SH-SY5Y (cell line): ENCODE measurements around the gene RNF168.

Source experiments
- GATA2 ChIP-seq: IDR thresholded peaks from 2 replicates; pipeline ENCODE4 v1.6.1; 2011; ENCODE audit warnings: mild to moderate bottlenecking, low read depth, low read length
- GATA3 ChIP-seq: IDR thresholded peaks from 2 replicates; pipeline ENCODE4 v1.6.1; 2011; ENCODE audit warnings: low read depth, mild to moderate bottlenecking, low read length, moderate library complexity

GRCh38 chr3:196498297-196498696 is 5.3 kb downstream of the RNF168 start:
- TF ChIP-seq GATA3 (no peak), GATA2 (no peak)
